ENCODE measurements around the gene ATP8B1.
"Not testable (repeated sequence)": the region's sequence is repeated elsewhere in the genome, so short reads cannot be mapped to it uniquely, and the experiment has no call there.

The ATP8B1 gene

GRCh38 chr18:57803103-57803969, at the start of gene ATP8B1:
Gene ATP8B1 (minus strand): TSS chr18:57803315. CDS start chr18:57731807, 71,508 bp downstream.
- H3K4me3 ChIP-seq (ENCODE audit: low read depth, low read length): no peak within 1 kb of the TSS
- DNase-seq (ENCODE audit: low read depth): no peak

GRCh38 chr18:57850063-57850462, 46.9 kb upstream of the ATP8B1 start:
- no peak overlapping the region for H3K4me3 ChIP-seq (ENCODE audit: low read depth, low read length)
- DNase-seq (ENCODE audit: low read depth): no peak
- TF ChIP-seq, protein P1, sequence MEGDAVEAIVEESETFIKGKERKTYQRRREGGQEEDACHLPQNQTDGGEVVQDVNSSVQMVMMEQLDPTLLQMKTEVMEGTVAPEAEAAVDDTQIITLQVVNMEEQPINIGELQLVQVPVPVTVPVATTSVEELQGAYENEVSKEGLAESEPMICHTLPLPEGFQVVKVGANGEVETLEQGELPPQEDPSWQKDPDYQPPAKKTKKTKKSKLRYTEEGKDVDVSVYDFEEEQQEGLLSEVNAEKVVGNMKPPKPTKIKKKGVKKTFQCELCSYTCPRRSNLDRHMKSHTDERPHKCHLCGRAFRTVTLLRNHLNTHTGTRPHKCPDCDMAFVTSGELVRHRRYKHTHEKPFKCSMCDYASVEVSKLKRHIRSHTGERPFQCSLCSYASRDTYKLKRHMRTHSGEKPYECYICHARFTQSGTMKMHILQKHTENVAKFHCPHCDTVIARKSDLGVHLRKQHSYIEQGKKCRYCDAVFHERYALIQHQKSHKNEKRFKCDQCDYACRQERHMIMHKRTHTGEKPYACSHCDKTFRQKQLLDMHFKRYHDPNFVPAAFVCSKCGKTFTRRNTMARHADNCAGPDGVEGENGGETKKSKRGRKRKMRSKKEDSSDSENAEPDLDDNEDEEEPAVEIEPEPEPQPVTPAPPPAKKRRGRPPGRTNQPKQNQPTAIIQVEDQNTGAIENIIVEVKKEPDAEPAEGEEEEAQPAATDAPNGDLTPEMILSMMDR (IDR thresholded peaks at IDR 0.05; ENCODE audit: low read depth, low read length, missing control alignments): no peak

More at GRCh38 chr18:57803103-57803969, at the start of gene ATP8B1:
- TF ChIP-seq, protein P1 (IDR thresholded peaks at IDR 0.05; ENCODE audit: low read depth, low read length, missing control alignments): no peak

- DNase-seq (ENCODE audit: low read depth); H3K4me3 ChIP-seq (ENCODE audit: low read depth, low read length): not testable (repeated sequence)
These were observed 45.3 kb upstream of the ATP8B1 start for GRCh38 chr18:57848374-57848773.

DNA sequence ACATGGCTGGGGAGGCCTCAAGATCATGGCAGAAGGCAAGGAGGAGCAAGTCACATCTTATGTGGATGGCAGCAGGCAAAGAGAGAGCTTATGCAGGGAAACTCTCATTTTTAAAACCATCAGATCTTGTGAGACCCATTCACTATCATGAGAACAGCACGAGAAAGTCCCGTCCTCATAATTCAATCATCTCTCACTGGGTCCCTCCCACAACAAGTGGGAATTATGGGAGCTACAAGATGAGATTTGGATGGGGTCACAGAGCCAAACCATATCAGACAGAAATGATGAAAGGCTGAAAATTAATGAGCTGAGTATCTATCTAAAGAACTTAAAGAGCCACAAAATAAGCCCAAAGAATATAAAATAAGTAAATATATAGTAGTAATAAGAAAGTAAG, 44.3 kb upstream of the ATP8B1 start:
- not testable (repeated sequence) for DNase-seq (ENCODE audit: low read depth); H3K4me3 ChIP-seq (ENCODE audit: low read depth, low read length)

GRCh38 chr18:57846258-57846657, 43.1 kb upstream of the ATP8B1 start:
- DNase-seq (ENCODE audit: low read depth): no peak
- TF ChIP-seq, protein P1 (IDR thresholded peaks at IDR 0.05; ENCODE audit: low read depth, low read length, missing control alignments): no peak
- H3K4me3 ChIP-seq (ENCODE audit: low read depth, low read length): no peak overlapping the region

GRCh38 chr18:57845605-57846074, 42.5 kb upstream of the ATP8B1 start:
- TF ChIP-seq, protein P1 (IDR thresholded peaks at IDR 0.05; ENCODE audit: low read depth, low read length, missing control alignments): no peak
- no peak for DNase-seq (ENCODE audit: low read depth)
- H3K4me3 ChIP-seq (ENCODE audit: low read depth, low read length): no peak overlapping the region

DNA sequence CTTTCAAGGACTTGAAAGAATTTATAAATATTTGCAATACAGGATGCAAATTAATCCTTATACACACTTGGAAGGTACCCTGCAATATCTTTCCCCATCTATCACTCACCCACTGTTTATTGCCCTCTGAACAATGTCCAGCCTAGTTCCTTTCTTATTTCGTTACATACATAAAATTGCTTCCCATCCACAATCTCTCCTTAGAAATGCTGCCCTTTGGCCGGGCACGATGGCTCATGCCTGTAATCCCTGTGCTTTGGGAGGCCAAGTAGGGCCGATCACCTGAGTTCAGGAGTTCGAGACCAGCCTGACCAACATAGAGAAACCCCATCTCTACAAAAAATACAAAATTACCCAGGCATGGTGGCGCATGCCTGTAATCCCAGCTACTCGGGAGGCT, 41.2 kb upstream of the ATP8B1 start:
- TF ChIP-seq, protein P1 (IDR thresholded peaks at IDR 0.05; ENCODE audit: low read depth, low read length, missing control alignments): no peak
- no peak for DNase-seq (ENCODE audit: low read depth)

GRCh38 chr18:57843386-57843785, 40.3 kb upstream of the ATP8B1 start:
- TF ChIP-seq, protein P1 (IDR thresholded peaks at IDR 0.05; ENCODE audit: low read depth, low read length, missing control alignments): no peak
- no peak overlapping the region for H3K4me3 ChIP-seq (ENCODE audit: low read depth, low read length)
- no peak for DNase-seq (ENCODE audit: low read depth)

More for the DNA sequence above, 41.2 kb upstream of the ATP8B1 start:
- H3K4me3 ChIP-seq (ENCODE audit: low read depth, low read length): no peak overlapping the region

All from GM12864 (cell line).